PC-3 (cell line): Measurements from ENCODE around the gene CDH4.

Source experiments
- CTCF ChIP-seq: fragments of 300-600 bp; sonication (generic); conservative IDR thresholded peaks from 2 replicates; pipeline ENCODE4 v1.5.1; 2017; ENCODE audit warnings: antibody characterized with exemption, low read depth, mild to moderate bottlenecking, low read length
- EZH2 ChIP-seq: fragments of 300-600 bp; sonication (generic); IDR thresholded peaks from one replicate; pipeline ENCODE4 v1.6.1; 2017; ENCODE audit warnings: antibody characterized with exemption, mild to moderate bottlenecking, low read length; ENCODE audit not compliant: unreplicated experiment

- TF ChIP-seq CTCF: no peak
- no peak for TF ChIP-seq EZH2
These were observed 262.9 kb downstream of the CDH4 start for GRCh38 chr20:61514805-61515505.
